HepG2 (cell line): ENCODE measurements around the gene PDGFB. TPM values are rescaled to one million over a fixed set of nuclear protein-coding genes. Genes with fewer than 3 reads are reported as not detected.

ENCODE experiments used
- AHDC1 ChIP-seq: sonication (generic); formaldehyde crosslinking; IDR thresholded peaks from 2 replicates; pipeline ENCODE4 v1.5.1; 2020; ENCODE audit warnings: mild to moderate bottlenecking, missing genetic modification reagents, borderline replicate concordance
- ATF2 ChIP-seq: sonication (generic); formaldehyde crosslinking; IDR thresholded peaks from 2 replicates; pipeline ENCODE4 v1.4.0; 2020; ENCODE audit warnings: missing genetic modification reagents
- DRAP1 ChIP-seq: IDR thresholded peaks from 2 replicates; pipeline ENCODE4 v1.6.1; 2016; ENCODE audit warnings: missing genetic modification reagents, missing compliant biosample characterization
- EEA1 ChIP-seq: sonication (generic); formaldehyde crosslinking; IDR thresholded peaks from 2 replicates; pipeline ENCODE4 v1.5.1; 2020; ENCODE audit warnings: mild to moderate bottlenecking, missing genetic modification reagents, borderline replicate concordance
- ETV6 ChIP-seq: sonication (generic); formaldehyde crosslinking; conservative IDR thresholded peaks from 2 replicates; pipeline ENCODE4 v1.4.0; 2020; ENCODE audit warnings: missing genetic modification reagents
- GPN1 ChIP-seq: sonication (generic); formaldehyde crosslinking; IDR thresholded peaks from 2 replicates; pipeline ENCODE4 v1.5.1; 2020; ENCODE audit warnings: missing genetic modification reagents, borderline replicate concordance
- HOMEZ ChIP-seq: IDR thresholded peaks from 2 replicates; pipeline ENCODE4 v1.6.1; 2016; ENCODE audit warnings: low read depth
- JDP2 ChIP-seq: sonication (generic); formaldehyde crosslinking; IDR thresholded peaks from 2 replicates; pipeline ENCODE4 v1.8.1; 2022; ENCODE audit warnings: missing genetic modification reagents, borderline replicate concordance
- KLF15 ChIP-seq: sonication (generic); formaldehyde crosslinking; IDR thresholded peaks from 2 replicates; pipeline ENCODE4 v1.8.1; 2023; ENCODE audit warnings: borderline replicate concordance, mild to moderate bottlenecking, inconsistent platforms, missing genetic modification reagents, mixed read lengths
- MED1 ChIP-seq: sonication (generic); formaldehyde crosslinking; IDR thresholded peaks from 2 replicates; pipeline ENCODE4 v1.4.0; 2020; ENCODE audit warnings: missing genetic modification reagents
- NFE2L1 ChIP-seq: sonication (generic); formaldehyde crosslinking; IDR thresholded peaks from 2 replicates; pipeline ENCODE4 v1.4.0; 2020; ENCODE audit warnings: missing genetic modification reagents, mild to moderate bottlenecking, borderline replicate concordance
- PAF1 ChIP-seq: IDR thresholded peaks from 2 replicates; pipeline ENCODE4 v1.6.1; 2016; ENCODE audit warnings: missing genetic modification reagents, missing compliant biosample characterization
- RFXANK ChIP-seq: IDR thresholded peaks from 2 replicates; pipeline ENCODE4 v1.6.1; 2016
- RNF2 ChIP-seq: fragments of 450-650 bp; conservative IDR thresholded peaks from 2 replicates; pipeline ENCODE4 v1.6.1; 2016; ENCODE audit warnings: low read depth
- SKI ChIP-seq: fragments of 450-650 bp; IDR thresholded peaks from one replicate; pipeline ENCODE4 v1.6.1; 2018; ENCODE audit warnings: mild to moderate bottlenecking; ENCODE audit not compliant: partially characterized antibody
- SMC3 ChIP-seq: IDR thresholded peaks from 2 replicates; pipeline ENCODE4 v1.6.1; 2011; ENCODE audit warnings: low read length, improper control_type of control experiment
- SNAPC2 ChIP-seq: sonication (generic); formaldehyde crosslinking; IDR thresholded peaks from 2 replicates; pipeline ENCODE4 v1.8.1; 2022; ENCODE audit warnings: mild to moderate bottlenecking, missing genetic modification reagents
- ZBTB25 ChIP-seq: IDR thresholded peaks from 2 replicates; pipeline ENCODE4 v1.6.1; 2018; ENCODE audit warnings: missing genetic modification reagents
- ZNF263 ChIP-seq: sonication (generic); formaldehyde crosslinking; IDR thresholded peaks from 2 replicates; pipeline ENCODE4 v1.4.0; 2020; ENCODE audit warnings: missing genetic modification reagents
- ZNF441 ChIP-seq: sonication (generic); formaldehyde crosslinking; IDR thresholded peaks from 2 replicates; pipeline ENCODE4 v1.7.0; 2021; ENCODE audit warnings: missing genetic modification reagents, borderline replicate concordance
- ZNF883 ChIP-seq: sonication (generic); formaldehyde crosslinking; IDR thresholded peaks from 2 replicates; pipeline ENCODE4 v1.5.1; 2020; ENCODE audit warnings: mild to moderate bottlenecking, missing genetic modification reagents; ENCODE audit errors: not compliant biosample characterization
- polyA plus RNA-seq, 8 experiments: library from polyadenylated mRNA; depleted of rRNA in 3 of 8; stranded (reverse) in 7 of 8; unstranded in 1 of 8; fragments of >200 nt; fragmentation: Illumina TruSeq in 4 of 8; extraction: Trizol in 4 of 8; gene quantifications; 2 replicates each; pipeline versions ENCODE4 v1.2.1 to v1.2.3, GENCODE V29; 2011 to 2016; ENCODE audit warnings: low read depth in 4 of 8, missing spikeins in 1 of 8, mixed read lengths in 1 of 8; ENCODE audit not compliant: insufficient read depth in 1 of 8
- total RNA-seq, 5 experiments: library from RNA; depleted of rRNA; stranded (reverse); fragments of >200 nt; fragmentation: Illumina TruSeq; extraction: Trizol; gene quantifications; 2 replicates each; pipeline ENCODE4 v1.2.3, GENCODE V29; 2016; ENCODE audit warnings: low read depth in 1 of 5

Gene PDGFB
- total and polyA plus RNA-seq, 2 of the 13 experiments (the other 11 are each of a cell fraction or from before 2014, with no cell fraction given): 1.4 to 10.1 TPM

GRCh38 chr22:39292561-39293074 is 47.8 kb upstream of the PDGFB start (continued):
- TF ChIP-seq AHDC1 (no peak), HOMEZ (CRISPR knock-in tag) (0 out of 2 replicates have a peak, but pooled peaks have one; percentile 14), RFXANK (no peak), SMC3 (no peak), RNF2 (no peak; the same call in 1 of the 2 replicates), NFE2L1 (CRISPR knock-in tag) (no peak), ZNF441 (CRISPR knock-in tag) (peak; percentile 82; the same call in 1 of the 2 replicates), DRAP1 (CRISPR knock-in tag) (peak; percentile 62; the same call in 1 of the 2 replicates), ZBTB25 (CRISPR knock-in tag) (0 out of 2 replicates have a peak, but pooled peaks have one; percentile 37), GPN1 (CRISPR knock-in tag) (no peak), EEA1 (CRISPR knock-in tag) (no peak), JDP2 (CRISPR knock-in tag) (no peak), SKI (no peak), ATF2 (CRISPR knock-in tag) (no peak), KLF15 (CRISPR knock-in tag) (no peak), MED1 (peak; percentile 72; the same call in 1 of the 2 replicates), SNAPC2 (no peak), ETV6 (CRISPR knock-in tag) (no peak), ZNF883 (CRISPR knock-in tag) (no peak), ZNF263 (CRISPR knock-in tag) (peak; percentile 48; the same call in 1 of the 2 replicates), PAF1 (CRISPR knock-in tag) (no peak)
